IPS DF 19.7 (cell line): ENCODE measurements around the gene ZNRF4.

Source experiments
- DNase-seq: peaks from one replicate; pipeline ENCODE4 v3.0.0-alpha.2; 2013; ENCODE audit warnings: low read depth, low spot score

The ZNRF4 gene

GRCh38 chr19:5443723-5444122, 11.5 kb upstream of the ZNRF4 start:
- DNase-seq = no peak

- no peak for DNase-seq
Observed at GRCh38 chr19:5444431-5444830, 10.8 kb upstream of the ZNRF4 start.

DNA sequence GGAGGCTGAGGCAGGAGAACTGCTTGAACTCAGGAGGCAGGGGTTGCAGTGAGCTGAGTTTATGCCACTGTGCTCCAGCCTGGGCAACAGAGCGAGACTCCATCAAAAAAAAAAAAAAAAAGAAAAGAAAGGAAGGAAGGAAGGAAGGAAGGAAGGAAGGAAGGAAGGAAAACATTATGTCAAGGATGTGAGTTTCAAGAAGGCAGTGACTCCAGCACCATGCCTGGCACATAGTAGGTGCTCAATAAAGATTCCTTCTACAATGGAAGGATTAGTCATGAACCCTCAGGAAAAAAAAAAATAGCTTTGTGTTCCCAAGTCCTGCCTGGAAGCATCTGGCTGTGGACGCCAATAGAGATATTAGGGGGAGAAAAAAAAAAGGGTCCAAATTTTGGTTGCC, 10.1 kb upstream of the ZNRF4 start:
- no peak for DNase-seq

DNA sequence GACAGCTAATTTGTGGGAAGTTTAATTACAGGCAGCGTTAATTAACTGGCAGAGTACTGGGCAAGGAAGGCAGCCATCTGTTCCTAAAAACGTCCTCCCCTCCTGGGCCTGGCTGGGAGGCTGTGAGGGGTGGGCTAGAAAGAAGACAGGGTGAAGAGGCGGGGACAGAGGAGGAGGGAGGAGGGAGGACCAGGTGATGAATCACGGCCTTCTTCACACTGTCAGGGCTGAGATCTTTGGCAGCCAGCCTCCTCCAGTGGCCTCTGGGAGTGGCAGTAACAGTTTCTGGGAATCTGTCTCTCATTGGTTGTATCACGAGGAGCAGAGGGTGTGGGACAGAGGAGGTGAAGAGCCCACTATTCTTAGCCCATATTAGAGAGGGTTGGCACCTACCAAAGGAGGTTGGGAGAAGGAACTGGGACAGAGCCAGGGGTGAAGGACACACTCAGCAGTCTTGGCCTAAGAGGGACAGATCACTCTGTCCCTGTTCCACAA, 9.6 kb upstream of the ZNRF4 start:
- DNase-seq = no peak

DNA sequence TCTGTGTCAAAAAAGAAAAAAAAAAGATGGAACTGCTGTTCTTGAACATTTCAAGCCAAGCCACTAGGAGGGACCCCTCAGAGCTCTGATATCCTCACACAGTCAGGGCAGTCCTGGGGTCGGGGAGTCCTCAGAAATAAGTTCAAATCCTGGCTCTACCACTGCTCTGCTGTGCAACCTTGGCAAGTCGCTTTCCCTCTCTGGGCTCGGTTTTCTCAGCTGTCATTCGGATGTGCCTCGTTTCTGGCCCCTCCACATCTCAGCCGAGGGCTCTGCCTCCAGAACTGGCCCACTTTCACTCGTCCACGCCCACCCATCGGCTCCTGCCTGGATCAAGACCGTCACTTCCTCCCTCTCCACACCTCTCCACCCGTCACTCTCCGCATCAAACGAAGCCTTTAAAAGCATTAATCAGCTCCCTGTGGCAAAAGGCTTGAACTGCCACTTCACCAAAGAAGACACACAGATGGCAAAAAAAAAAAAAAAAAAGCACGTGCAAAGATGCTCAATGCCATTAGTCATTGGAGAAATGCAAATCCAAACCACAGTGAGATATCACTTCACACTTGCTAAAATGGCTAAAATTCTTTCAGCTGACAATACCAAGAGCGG, 7.4 kb upstream of the ZNRF4 start:
- no peak for DNase-seq

GRCh38 chr19:5448374-5448773, 6.8 kb upstream of the ZNRF4 start:
- no peak for DNase-seq

- DNase-seq = no peak
Observed at GRCh38 chr19:5450482-5451126, 4.6 kb upstream of the ZNRF4 start.

DNA sequence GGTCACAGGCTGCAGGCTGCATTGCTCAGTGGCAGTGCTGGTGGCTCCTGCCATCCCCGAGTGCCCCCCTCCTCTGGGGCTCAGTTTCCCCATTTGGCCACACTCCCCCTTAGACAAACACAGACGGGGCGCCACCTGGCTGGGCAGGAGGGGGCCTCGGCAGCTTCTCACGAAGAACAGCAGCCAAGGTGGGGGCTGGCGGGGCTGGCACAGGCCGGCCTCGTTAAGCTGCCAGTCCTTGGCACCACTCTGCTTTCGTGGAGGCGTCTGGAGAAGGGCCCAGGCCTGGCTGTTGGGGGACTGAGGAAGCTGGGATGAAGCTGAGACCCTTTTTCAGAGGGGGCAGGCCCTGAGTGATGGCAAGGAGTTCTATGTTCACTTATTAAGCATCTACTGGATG, 3.7 kb upstream of the ZNRF4 start:
- no peak for DNase-seq

- DNase-seq = no peak
Observed at GRCh38 chr19:5452594-5453565, 2.3 kb upstream of the ZNRF4 start.

DNA sequence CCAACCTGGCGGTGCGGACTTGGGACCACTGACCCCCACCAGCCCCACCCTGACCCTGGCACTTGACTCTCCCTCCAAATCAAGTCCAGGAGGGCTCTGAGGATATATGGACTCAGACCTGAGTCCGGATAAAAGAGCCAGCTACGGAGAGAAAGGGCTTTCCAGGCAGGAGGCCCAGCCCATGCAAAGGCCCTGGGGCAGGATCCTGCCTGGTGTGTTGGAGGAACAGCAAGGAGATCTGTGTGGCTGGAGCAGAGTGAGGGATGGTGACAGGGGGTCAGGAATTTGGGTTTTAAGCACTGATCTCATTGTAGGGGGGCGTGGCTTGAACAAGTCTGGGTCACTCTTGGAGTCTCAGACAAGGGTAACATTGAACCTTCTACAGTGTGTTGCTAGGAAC, 474 bp upstream of the ZNRF4 start:
- DNase-seq = no peak

GRCh38 chr19:5456130-5456840, 1.1 kb downstream of the ZNRF4 start:
- no peak for DNase-seq

DNA sequence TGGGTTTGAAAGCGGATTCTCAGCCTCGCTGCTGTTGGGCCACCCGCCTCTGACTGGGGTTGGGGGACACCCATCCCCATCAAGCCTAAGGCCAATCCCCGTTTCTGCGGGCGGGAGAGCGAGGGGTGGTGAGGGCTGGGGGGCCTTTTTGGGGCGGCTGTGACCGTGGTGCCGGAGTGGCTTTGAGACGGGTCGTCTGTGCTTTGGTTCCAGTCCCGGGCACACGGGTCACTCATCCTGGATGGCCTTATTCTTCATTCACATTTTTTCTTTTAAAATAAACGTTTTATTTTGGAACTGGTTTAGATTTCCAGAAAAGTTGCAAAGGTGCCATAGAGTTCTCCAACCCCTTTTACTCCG, 1.6 kb downstream of the ZNRF4 start:
- DNase-seq = no peak

DNA sequence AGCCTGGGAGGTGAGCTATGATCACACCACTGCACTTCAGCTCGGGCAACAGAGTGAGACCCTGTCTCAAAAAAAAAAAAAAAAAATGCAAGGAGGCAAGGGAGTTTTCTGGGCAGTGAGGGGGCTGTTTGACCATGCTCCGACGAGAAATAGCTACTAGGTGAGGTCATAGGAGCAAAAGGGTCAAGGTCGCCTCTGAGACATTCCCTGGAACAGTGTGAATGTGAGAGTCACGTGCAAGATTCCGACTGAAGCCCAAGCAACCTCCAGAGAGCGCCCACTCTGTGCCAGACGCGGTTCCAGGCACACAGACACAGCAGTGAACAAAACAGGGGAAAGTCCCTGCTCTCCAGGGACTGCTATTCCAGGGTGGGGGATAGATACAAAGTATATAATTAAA, 2.5 kb downstream of the ZNRF4 start:
- no peak for DNase-seq

DNA sequence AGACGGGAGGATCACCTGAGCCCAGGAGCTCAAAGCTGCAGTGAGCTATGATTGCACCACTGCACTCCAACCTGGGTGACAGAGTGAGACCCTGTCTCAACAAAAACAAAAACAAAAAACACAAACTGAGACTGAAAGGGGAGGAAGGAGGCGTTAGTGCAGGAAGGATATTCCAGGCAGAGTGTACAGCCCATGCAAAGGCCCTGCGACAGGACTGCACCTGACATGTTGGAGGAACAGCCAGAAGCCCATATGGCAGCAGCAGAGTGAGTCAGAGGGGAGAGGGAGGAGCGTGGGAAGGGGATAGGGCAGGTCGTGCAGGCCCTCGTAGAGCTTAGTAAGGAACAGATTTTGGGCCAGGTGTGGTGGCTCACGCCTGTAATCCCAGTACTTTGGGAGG, 3.2 kb downstream of the ZNRF4 start:
- DNase-seq = no peak

- DNase-seq = no peak
Observed at GRCh38 chr19:5459360-5459759, 4.1 kb downstream of the ZNRF4 start.

DNA sequence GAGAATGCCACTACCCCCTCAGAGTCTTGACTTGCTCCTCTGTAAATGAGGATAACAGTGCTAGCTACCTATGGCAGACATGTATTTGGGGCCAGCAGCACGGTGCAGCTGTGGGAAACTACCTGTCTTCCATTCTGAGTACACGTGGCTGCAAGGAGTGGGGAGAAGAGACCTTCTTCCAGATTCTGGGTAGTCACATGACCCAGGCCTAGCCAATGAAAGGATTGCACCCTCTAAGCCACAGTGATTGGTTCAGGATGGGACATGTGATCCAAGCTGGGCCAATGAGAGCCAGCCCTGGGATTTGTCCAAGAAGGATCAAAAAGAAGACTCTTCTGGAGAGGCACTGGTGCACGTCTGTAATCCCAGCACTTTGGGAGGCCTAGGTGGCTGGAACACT, 5.5 kb downstream of the ZNRF4 start:
- DNase-seq = no peak

- no peak for DNase-seq
Observed at GRCh38 chr19:5463959-5464358, 8.7 kb downstream of the ZNRF4 start.

DNA sequence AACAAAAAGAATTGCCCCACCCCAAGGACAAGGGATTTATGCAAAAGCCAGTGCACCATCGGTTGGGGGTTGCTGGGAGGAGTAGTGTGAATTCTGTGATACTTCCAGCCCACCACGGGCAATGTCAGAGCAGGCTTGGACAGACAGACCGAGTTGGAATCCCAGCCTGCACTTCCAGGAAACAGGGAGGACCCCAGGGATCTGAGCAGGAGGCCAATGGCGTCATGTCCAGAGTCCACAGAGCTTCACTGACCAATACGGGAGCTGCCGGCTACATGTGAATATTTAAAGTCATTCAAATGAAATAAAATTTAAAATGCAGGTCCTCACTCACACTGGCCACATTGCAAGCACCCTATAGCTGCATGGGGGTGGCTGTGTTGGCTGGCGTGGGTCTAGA, 10.9 kb downstream of the ZNRF4 start:
- no peak for DNase-seq

GRCh38 chr19:5466814-5467291, 11.6 kb downstream of the ZNRF4 start:
- DNase-seq = no peak

- DNase-seq = no peak
Observed at GRCh38 chr19:5470264-5470671, 15.1 kb downstream of the ZNRF4 start.

DNA sequence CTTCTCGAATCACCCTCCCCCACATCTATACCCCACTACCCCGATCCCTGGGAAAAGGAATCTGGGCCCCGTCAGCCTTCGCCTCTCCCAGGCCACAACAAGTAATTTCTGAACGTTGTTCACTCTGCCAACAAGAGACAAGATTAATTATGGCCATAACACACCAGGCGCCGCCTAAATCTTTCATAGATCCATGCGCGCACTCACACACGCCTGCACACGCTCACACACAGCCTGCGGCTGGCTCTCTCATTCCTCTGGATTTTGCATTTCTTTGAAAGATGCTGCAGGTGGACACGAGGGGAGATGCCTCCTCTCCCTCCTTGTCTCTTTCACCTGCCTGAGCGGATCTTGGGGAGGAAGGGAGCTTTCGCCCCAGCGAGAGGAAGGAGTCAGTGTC, 17.1 kb downstream of the ZNRF4 start:
- DNase-seq = no peak

- DNase-seq = no peak
Observed at GRCh38 chr19:5473646-5474045, 18.4 kb downstream of the ZNRF4 start.
